Anterior cingulate cortex (tissue), 58 donors: Measurements from ENCODE around the gene SLC6A20.

Source experiments
- DNase-seq, 58 donors: peaks; one replicate each; lab custom pipeline; 2025; lab: John Stamatoyannopoulos, UW

The SLC6A20 gene

DNA sequence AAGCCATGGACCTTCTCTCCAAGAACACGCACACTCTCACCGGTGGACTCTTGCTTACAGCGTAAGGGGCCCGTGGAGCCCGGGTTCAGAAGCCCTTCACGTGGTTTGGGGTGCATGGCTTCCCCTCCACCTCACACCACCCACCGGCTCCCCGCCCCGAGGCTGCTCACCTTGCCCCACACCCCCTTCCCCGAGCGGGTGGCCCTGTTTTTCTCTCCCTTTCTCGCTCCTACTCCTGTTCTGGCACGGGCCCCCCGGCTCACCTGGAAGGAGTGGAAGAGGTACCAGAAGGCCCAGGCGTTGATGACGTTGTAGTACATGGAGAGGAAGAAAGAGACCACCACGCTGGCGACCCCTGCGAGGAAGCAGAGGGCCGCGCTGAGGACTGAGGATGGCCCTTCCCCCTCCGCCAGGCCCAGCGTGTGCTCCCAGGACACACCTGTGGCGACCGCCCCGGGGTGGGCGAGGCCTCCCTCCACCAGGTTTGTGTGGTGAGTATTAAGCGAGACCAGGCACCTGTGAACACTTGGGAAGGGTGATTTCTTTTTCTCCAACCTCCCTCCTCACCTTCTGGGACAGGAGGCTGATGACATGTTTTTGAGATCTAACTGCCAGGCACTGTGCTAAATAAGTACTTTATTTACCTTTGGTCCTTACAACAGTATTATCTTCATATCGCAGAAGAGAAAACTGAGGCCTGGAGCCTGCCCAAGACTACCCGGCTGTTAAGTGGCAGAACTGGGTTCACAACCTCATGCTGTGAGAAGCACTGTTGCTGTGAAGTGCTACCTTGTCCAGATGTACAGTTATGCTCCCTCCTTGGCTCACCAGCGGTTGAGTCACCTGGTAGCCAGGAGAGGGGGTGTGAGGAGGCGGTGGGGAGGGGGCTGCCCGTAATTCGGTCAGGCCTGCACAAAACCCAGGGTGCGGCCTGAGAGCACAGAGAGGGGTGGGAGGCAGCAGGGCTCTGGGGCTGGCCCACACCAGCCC, 16.3 kb downstream of the SLC6A20 start:
- no peak for DNase-seq

- no peak for DNase-seq
These were observed 17.6 kb downstream of the SLC6A20 start for GRCh38 chr3:45778761-45779201.

GRCh38 chr3:45777746-45778386, 18.5 kb downstream of the SLC6A20 start:
- no peak for DNase-seq

GRCh38 chr3:45777111-45777745, 19.1 kb downstream of the SLC6A20 start:
- no peak for DNase-seq

DNA sequence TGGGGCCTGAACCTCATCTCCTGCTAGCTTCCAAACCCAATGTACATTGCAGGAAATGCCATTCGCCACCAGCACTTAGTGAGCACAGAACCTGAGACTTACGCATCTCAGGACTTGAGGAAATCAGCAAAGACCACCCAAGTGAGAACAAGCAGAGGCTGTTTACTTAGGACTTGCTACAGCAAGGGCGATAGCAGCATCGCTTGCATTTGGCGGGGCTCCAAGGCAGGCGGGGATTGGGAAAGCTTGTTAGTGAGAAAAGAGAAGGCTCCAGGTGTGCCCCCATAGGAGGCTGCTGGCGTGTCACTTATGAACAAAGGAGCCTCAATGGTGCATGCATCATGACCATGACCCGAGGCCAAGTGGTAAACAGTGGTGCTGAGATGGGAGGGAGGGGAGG, 19.7 kb downstream of the SLC6A20 start:
- no peak for DNase-seq

- DNase-seq, result no peak
These were observed 20.1 kb downstream of the SLC6A20 start for GRCh38 chr3:45776301-45776595.

- no peak for DNase-seq
These were observed 20.6 kb downstream of the SLC6A20 start for GRCh38 chr3:45775571-45776300.

DNA sequence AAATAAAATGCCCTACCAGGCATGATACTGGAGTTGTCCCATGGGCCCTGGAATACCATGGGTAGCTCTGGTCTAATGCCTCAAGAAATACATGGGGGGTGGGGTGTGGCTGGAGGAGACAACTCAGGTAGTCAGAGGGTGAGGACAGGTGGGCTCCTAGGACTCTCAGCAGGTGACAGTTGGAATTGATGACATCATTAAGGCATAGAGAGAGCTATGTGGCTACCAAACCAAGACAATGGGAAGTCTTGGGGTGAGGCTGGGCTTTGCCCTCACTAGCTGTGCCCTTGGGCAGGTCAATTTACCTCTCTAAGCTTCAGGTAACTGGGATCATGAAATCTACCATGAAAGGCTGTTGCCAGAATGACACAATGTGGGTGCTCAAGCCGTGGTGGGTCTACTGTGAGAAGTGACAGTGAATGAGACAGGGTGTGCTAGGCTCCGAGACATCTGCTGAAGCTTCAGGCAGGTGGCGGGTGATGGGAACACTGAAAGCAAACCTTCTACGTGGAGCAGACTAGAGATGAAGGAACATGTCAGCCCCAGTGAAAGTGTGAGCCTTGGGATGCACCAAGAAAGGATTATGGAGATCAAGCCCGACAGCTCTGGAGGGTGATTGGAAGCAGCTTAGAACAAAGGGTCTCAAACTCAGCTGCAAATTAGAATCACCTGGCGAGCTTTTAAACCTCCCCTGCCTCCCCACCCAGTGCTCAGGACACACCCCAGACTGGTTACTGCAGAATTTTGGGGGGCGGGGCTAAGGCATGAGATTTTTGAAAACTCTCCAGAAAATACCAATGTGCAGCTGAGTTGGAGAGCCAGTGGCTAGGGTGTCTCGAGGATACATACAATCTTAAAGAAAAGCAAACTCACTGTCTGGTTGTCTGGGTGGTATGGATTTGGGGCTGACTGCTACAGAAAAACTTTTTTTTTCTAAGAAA, 21.5 kb downstream of the SLC6A20 start:
- no peak for DNase-seq

GRCh38 chr3:45773714-45774449, 22.5 kb downstream of the SLC6A20 start:
- DNase-seq, result no peak

DNA sequence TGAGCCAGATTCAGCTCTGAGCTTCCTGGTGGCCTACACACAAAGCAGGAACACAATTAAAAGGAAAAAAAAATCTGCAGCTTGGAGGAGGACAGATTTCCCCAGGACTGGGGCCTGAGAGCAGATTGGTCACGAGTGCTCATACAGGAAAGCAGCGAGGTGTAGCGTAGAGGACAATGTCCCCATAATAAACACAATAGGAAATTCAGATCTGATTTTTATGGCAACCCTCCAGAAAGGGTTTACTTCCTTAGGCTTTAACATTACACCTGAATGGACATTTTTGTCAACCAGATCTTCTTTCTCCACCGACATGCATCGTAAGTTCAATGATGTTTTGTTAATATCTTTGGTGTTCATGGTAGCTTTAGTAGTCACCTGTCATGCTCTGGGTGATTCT, 23.3 kb downstream of the SLC6A20 start:
- no peak for DNase-seq

- no peak for DNase-seq
These were observed 23.8 kb downstream of the SLC6A20 start for GRCh38 chr3:45772341-45773035.

DNA sequence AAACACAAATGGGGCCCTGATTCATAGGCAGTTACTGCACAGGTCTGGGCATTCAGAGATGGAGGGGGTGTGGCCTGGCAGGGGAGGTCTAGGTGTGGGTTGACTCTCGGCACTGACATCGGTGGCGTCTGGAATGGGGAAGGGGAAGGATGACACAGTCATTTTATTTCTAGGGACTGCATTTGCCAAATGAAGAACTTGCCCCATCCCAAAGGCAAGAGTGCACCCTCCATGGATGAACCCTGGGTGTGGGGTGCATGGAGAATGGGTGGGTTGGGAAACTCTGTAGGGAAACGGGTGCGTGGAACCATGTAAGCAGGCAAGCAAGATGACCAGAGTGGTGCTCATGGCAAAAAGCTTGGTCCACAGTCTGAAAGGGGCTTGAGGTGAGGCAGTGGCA, 24.5 kb downstream of the SLC6A20 start:
- no peak for DNase-seq

DNA sequence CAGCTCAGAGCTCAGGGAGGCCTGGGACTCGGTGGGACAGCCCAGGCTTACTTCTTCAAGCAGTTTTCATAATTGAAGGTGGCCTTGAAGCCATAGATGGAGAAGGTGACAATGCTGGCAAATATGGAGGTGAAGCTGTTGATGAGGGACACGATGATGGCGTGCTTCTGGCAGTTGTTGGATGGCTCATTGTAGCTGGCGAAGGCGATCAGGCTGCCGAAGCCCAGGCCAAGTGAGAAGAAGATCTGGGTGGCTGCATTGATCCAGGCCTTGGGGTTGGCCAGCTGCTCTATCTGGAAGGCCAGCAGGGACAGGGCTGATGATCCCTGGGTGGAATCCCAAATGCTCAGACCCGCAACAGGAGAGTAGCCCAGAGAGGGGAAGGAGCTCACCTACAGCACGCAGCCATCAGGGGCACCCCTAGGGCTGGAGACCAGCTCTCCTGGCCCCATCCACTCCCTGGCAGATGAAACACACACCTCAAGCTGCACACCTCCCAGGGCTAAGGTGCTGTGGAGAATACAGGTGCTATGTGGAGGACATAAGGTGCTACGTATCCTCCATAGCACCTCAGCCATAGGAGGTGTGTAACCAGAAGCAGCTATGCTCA, 25.1 kb downstream of the SLC6A20 start:
- DNase-seq, result no peak

DNA sequence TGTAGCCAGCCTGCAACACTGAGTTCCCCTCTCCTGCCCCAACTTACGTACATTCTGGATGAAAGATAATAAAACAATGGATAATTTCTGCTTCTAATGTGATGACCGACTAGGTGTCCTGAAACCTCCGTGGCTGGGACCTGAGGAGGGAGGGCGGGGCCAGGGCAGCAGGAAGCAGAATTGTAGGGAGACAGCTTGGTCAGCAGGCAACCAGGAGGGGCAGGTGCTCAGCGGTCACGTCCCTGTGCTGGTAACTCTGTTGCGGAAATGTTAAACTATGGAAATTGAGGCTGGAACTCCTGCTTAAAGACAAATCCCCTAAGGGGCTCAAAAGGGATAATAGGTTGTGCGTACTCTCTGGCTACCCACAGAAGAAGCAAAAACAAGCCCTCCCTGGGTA, 30.4 kb downstream of the SLC6A20 start:
- no peak for DNase-seq

DNA sequence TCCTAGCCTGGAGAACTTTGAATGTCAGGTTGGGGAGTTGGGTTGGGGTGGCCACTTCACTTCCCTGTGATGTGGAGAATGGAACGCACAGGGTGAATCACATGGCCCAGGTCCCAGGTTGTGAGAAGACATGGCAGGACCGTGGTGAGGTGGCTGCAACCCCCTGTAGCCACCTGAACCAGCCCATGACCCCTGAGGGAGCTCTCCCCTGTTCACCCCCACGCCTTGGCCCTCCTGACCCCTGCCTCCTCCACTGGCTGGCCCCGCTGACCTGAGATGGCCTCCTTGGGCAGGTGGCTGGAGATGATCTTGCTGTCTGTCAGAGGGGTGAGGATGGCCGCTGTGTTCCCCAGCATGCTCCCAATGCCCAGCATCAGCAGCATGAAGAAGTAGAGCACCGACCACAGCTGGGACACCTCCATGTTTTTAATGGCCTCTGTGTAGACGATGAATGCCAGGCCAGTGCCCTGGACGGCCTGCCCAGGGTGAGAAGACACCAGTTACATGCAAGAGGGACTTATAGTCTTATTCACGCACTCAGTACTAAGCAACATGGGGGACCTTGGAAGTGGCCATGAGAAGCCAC, 31.0 kb downstream of the SLC6A20 start:
- DNase-seq, result no peak

DNA sequence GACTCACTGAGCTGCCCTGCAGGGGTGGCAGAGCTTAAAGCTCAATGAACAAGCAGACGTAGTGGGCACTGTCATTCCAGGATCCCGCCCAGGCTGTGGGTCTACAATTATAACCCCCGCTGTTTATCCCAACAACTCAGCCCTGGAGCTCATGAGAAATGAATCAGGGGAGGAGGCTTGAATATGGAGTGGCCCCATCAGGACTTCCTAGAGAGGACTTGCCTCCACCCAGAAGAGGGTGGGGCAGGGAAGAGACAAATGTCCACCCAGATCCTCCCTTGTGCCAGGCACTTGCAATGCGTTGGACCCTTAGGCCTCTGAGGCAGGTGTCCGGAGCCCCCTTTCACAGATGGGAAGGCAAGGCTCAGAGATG, 33.0 kb downstream of the SLC6A20 start:
- no peak for DNase-seq

DNA sequence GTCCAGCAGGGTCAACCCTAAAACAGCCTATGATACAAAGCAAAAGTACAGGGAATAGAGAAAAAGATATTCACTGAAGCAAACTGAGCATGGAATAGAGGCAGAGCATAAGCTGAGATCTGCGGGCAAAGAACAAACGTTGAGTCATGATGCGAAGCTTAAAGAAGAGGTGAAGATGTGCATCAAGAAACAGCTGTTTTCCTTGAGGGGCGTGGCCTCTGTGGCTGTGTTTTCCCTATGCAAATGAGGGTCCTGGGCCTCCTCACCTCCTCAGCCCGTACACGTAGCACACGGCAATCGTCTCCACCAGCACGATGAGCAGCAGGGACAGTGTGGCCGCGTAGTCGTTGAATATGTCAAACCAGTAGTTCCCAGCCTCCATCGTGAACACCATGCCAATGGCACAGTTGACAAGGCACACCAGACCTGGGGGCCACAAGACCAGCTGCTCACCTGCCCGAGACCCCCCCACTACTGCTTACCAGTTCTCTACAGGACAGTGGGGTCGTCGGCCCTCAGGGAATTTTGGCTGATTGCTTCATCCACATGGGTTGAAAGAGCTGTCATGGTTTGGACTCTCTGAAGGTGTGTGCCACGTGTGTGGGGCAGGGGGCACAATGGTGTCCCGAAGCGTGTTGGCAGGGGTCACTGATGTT, 33.6 kb downstream of the SLC6A20 start:
- DNase-seq, result no peak
